ENCODE measurements around the gene TCERG1L.

GRCh38 chr10:131084791-131085090 lies 226.8 kb downstream of the TCERG1L start:
- TF ChIP-seq GATA2 (IDR thresholded peaks at IDR 0.05; ENCODE audit: low read depth, low read length) (no peak), GATA3 (IDR thresholded peaks at IDR 0.05; ENCODE audit: low read depth, low read length) (no peak)
